Renal cortex interstitium (tissue), 11 donors: Measurements from ENCODE around the gene SERINC5. TPM values are rescaled to one million over a fixed set of nuclear protein-coding genes. Genes with fewer than 3 reads are reported as not detected.
"Not testable (repeated sequence)": the region's sequence is repeated elsewhere in the genome, so short reads cannot be mapped to it uniquely, and the experiment has no call there.

Experiments
- DNase-seq, 11 donors: peaks; one replicate each; pipeline ENCODE4 v3.0.0-alpha.2; 2013; ENCODE audit warnings: low read depth in 9 of 11, low spot score in 4 of 11; ENCODE audit errors: extremely low read depth in 1 of 11
- polyA plus RNA-seq, 3 donors: library from polyadenylated mRNA; unstranded; fragments of 120-200 nt; gene quantifications; one replicate each; pipeline ENCODE4 v1.2.1, GENCODE V29; 2013; ENCODE audit not compliant: insufficient read length in 3 of 3

Gene SERINC5
- polyA plus RNA-seq, 3 donors = 44.7 to 57.2 (median 55.5) TPM

- no peak for DNase-seq
Measured at GRCh38 chr5:80215523-80215922, 40.3 kb downstream of the SERINC5 start.

DNA sequence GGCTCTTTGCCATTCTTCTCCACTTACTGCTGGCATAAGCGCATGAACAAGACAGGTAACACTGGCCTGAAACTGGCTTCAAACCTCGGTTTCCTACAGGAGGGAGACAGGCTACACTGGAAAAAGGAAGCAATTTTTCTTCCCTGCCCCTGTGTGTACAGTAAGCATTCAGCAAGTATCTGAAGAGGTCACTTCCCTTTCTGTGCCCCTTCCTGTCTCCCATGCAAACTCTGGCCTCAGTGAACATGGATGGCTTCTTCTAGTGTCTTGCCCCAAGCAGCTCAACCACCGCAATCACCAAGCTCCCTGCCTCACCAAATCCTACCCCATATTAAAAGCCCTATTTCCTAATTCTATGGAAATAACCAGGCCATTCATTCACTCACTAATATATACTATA lies 42.4 kb downstream of the SERINC5 start:
- DNase-seq = no peak

- DNase-seq = no peak
Measured at GRCh38 chr5:80212171-80212667, 43.6 kb downstream of the SERINC5 start.

GRCh38 chr5:80211327-80211726 lies 44.5 kb downstream of the SERINC5 start:
- no peak for DNase-seq

- DNase-seq = no peak
Measured at GRCh38 chr5:80210014-80210413, 45.8 kb downstream of the SERINC5 start.

DNA sequence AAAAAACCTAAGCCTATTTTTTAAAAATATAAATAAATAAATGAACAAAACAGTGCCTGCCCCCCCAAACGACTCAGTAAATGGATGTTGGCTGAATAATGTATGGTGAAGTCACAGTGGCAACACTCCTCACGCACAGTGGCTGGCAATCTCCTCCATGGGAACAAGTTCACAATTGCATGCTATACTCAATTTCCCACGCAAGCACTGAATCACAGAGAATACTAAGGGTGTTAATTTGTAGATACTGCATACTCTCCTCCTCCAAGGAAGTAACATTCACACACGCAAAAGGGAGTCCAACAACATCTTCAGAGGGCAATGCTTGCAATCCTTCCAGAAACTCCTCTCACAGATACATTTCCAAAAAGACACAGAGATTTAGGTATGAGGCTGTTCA lies 47.5 kb downstream of the SERINC5 start:
- DNase-seq = no peak

GRCh38 chr5:80207832-80208231 lies 48.0 kb downstream of the SERINC5 start:
- DNase-seq = no peak

DNA sequence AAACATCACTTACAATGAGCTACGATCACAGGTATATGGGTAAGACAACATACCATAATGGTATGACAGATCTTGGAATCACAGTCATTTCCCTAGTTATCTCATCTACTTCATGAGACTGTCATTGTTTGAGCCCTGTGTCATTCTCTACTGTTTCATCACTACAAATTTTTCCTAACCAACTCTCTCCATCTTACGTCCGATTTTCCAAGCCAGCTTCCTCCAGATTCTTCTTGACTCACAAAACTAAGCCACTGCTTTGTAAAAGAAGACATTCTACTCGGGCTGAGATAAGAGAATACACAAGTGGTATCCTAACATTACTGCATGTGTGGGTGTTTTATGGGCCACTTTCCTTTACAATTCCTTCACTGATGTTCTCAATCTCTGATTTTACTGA lies 49.6 kb downstream of the SERINC5 start:
- DNase-seq = no peak

GRCh38 chr5:80205846-80206245 lies 50.0 kb downstream of the SERINC5 start:
- no peak for DNase-seq

DNA sequence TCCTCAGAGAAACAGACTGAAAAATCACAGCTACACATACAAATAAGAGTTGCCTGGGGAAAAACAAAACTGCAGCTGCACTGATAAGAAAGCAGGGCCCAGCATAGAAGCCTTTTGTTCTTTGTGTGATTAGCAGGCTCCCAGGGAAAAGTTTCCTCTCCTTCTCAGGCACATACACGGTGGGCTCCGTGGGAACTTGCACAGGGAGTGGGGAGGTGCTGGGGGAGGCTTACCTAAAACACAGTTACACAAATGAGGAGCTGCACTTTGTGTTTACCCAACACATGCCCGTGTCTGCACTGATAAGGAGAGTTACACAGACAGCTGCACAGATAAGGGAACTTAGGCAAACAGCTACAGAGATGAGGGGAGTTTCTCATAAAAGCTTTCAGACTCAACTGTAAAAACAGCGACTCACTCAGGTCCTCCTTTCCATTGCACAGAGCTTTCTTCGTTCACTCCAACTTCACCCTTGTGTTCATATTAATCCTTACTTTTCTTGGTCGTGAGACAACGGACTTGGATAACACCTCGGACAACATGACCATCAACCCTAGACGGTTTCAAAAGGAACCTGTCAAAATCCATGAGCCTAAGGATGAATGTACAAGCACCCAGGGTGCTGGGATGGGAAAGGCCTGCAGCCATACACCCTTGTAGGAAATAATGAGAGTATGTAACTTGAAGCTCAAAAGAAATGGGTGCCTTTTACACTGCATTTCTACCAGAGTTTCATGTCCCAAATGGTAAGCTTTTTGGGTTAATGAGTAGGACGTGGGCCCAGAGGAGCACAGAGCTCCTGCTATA lies 50.8 kb downstream of the SERINC5 start:
- no peak for DNase-seq

- not testable (repeated sequence) for DNase-seq
Measured at GRCh38 chr5:80201763-80202162, 54.1 kb downstream of the SERINC5 start.

DNA sequence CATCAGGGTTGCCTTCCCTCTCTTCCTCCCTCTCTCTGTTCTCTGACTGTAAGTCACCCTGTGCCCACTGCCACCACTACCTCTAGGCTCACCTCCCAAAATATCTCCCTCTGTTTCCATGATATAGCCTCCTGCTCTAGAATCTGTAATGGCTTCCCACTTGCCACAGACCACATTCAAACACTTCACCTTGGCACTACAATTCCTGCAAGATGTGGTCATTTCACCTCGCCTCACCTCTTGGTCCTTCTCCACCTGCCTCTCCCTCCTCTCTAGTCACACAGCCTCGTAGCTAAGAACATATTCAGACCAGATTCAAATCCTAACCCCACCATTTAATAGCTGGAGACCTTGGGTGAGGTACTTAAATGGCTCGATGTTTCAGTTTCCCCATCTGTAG lies 56.9 kb downstream of the SERINC5 start:
- DNase-seq = no peak

DNA sequence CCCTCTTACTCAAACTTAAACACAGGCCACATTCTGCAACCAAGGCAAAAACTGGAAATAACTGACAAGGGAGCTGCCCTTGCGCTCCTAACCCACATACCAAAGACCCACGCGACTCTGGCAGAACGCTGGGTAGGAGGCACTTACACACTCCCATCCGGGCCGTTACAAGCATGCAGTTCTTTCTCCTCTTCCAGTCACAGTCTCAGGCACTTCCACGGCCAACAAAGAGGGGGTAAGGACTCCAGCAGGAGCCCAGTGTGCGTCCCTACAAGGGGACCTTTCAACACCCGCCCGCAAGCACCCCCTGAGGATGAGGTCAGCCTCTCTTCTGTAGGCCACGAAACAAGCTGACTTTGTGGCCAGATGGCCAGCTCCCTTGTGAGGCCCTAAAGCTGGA lies 57.4 kb downstream of the SERINC5 start:
- DNase-seq = no peak

DNA sequence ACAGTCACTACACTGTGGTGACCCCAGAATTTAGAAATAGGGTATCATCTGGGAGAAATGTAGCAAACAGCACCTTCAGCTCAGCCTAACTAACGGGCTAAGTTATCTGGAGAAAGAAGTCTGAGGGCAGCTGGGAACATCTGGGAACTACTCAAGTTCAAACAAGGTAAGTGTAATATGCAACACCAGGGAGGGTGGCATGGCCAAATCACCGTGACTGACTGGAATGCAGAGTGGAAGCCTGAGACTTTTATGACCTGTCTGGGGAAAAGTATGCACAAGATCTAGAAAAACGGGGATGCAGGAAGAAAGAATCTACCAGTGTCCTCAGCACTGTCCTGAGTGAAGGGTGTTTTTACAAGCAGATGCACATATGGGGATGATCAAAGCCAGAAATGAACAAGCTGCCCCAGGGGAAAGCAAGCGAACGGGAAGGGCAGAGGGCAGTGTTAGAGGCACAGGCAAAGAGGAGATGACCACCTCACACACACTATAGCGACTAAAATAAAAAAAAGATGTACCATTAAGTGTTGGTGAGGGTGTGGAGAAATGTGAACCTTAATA lies 59.9 kb downstream of the SERINC5 start:
- DNase-seq = no peak

DNA sequence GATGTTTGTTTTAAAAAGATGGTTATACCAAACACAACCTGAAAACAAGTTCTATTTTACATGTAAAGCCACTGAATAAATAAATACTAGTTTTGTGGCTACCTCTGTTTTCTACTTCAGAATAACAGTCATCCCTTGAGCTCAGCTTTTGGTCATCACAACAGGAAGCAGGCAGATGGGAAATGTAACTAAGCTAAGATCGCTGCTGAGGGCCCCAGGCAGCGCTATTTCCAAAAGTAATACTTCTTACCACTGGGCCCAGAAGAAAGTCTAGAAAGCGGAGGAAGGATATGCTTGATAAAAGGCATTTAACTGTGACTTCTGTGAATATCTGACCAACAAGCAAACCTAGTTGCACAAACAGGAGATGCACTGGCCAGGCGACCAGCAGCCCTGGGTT lies 61.4 kb downstream of the SERINC5 start:
- no peak for DNase-seq

- no peak for DNase-seq
Measured at GRCh38 chr5:80193401-80193800, 62.4 kb downstream of the SERINC5 start.

DNA sequence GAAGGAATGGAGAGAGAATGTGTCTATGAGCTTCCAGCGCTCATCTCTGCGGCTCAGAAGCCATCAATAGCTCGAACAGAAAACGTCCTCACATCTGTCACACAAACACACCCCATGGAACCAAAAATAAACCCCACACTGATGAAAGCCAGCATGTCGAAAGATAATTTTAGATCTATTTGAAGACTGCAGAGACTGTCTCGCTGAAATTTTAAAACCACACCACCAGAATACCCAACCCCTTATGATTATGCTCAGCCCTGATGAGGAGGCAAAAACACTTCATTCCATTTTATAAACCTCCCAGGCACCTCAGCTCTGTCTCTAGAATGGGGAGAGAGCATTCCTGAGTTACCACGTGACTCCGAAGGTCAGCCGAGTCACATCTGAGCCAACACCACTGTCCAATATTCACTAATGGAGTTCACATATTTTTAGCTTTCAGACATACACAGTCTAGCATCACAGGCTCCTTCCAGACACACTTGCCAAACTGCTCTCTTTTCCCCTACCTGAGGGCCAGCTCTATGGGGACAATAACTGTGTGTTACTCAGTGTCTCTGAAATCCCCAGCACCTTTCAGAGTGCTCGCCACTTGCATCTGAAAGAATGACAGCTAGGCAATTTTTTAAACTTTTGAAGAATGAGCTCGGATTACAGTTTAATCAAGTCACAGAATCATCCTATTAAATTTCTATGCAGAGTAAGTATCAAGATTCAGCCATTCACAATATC lies 63.2 kb downstream of the SERINC5 start:
- DNase-seq = no peak

DNA sequence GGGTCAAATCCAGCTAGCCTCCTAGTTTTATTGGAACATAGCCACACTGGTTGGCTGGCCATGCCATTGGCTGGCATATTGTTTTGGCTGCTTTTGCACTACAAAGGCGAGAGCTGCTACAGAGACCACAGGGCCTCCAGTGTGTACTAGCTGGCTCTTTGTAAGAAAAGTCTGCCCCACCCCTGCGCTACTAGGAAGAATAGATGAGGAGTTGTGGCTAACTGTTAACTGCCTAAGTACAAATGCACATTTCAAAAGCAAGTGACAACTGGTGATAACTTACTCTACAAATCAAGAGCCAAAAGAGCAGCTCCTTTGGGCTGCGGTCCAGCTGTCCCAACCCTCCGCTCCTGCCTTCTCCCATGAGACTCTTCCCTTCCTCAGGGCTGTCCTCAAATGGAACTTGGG lies 63.9 kb downstream of the SERINC5 start:
- no peak for DNase-seq

DNA sequence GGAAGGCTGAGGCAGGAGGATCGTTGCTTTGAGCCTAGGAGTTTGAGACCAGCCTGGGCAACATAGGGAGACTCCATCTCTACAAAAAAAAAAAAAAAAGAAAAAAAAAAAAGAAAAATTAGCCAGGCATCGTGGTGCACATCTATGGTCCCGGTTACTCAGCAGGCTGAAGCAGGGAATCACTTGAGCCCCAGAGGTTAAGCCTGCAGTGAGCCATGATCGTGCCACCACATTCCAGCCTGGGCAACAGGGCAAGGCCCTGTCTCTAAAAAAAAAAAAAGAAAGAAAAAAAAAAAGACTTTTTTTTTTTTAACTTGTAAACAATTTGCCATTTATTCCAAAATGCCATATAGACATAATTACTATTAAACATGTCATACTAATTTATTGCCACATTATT lies 64.5 kb downstream of the SERINC5 start:
- no peak for DNase-seq

DNA sequence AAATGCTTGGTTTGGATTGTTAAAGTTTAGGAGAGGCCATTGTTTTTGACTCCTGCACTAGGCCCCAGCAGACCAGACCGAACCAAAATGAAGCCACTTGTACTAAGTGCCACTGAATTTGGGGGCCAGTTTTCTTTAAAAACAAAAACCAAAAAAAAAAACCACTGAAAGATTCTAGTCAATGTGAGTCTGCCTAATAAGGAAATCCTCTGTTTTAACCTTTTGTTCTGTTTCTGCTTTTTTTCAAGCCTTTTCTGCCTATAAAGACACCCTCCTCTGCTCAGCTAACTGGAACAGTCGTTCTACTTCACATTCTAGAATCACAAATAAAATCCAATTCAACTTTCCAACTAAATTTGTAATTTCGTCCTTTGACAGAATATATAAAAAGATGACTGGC lies 64.9 kb downstream of the SERINC5 start:
- no peak for DNase-seq
